ENCODE results near the gene TELO2. TPM values are rescaled to one million over a fixed set of nuclear protein-coding genes. Genes with fewer than 3 reads are reported as not detected.

The TELO2 gene
- total RNA-seq, 2 donors from 2014 or later: 26.6 to 36.3 TPM

DNA sequence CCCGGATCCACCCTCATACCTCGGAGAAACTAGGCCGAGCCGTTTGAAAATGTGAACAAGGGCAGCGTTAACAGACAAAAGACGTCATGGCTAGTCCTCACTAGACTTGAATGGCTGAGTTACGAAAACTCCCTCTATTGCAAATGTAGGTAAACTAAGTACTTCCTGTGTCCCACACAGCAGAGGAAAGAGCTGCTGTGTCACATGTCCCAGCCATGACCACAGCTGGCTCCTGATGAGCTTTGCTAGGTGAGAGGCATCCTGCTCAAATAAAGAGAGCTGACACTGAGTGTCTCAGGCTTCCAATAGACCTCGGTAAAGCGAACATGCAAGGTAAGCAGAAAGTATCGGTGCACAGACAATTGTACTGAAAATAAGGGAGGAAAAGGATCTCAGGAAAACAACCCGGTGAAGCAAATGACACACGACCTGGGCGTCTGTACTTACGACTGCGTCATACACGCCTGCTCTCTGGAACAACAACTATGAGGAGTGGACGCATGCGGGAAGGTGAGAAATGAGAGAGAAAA lies 66.4 kb downstream of the TELO2 start:
- DNase-seq (no peak), ATAC-seq (no peak)
- intact Hi-C loops (cut with DNase I, micrococcal nuclease): no loop called here

Other genes starting within 250 kb of the TELO2 start
- 1 to 10 TPM in 1 of 2 donors, under 1 TPM in 1; 0.18 to 2.8 TPM for gene TPSD1, start 237.3 kb upstream of the TELO2 start, total RNA-seq
- 10 to 100 TPM; 76.6 to 87.1 TPM for gene UBE2I, start 183.7 kb upstream of the TELO2 start, total RNA-seq
- gene BAIAP3, start 159.7 kb upstream of the TELO2 start, total RNA-seq: 10 to 100 TPM in 1 of 2 donors, 1 to 10 TPM in 1; 7.5 to 12.3 TPM
- gene TSR3, start 141.5 kb upstream of the TELO2 start, total RNA-seq: 10 to 100 TPM; 50.7 to 54.4 TPM
- 10 to 100 TPM; 57.6 to 61.8 TPM for gene GNPTG, start 141.4 kb upstream of the TELO2 start, total RNA-seq
- gene UNKL, start 78.7 kb upstream of the TELO2 start, total RNA-seq: 10 to 100 TPM; 14.7 to 15.0 TPM
- 10 to 100 TPM; 11.6 to 17.2 TPM for gene UQCC4, start 72.6 kb upstream of the TELO2 start, total RNA-seq
- not detected for gene PERCC1, start 62.3 kb upstream of the TELO2 start, total RNA-seq
- gene CCDC154, start 48.8 kb upstream of the TELO2 start, total RNA-seq: under 1 TPM; 0.55 to 0.59 TPM
- gene CLCN7, start 18.3 kb upstream of the TELO2 start, total RNA-seq: 10 to 100 TPM; 42.3 to 44.9 TPM
- gene PTX4, start 4.4 kb upstream of the TELO2 start, total RNA-seq: not detected
- gene TMEM204, start 40.3 kb downstream of the TELO2 start, total RNA-seq: 1 to 10 TPM; 2.6 to 4.9 TPM
- 10 to 100 TPM; 13.3 to 16.3 TPM for gene IFT140, start 118.7 kb downstream of the TELO2 start, total RNA-seq
- 10 to 100 TPM; 16.4 to 16.6 TPM for gene CRAMP1, start 119.0 kb downstream of the TELO2 start, total RNA-seq
- gene JPT2, start 184.9 kb downstream of the TELO2 start, total RNA-seq: 10 to 100 TPM; 49.8 to 62.4 TPM
- 10 to 100 TPM; 55.2 to 79.0 TPM for gene MAPK8IP3, start 212.8 kb downstream of the TELO2 start, total RNA-seq

All from left colon (tissue), 2 donors.